Sigmoid colon (tissue), 3 donors: Measurements from ENCODE around the gene TSPAN5.

Experiments
- POLR2A ChIP-seq, 2 donors: fragments of 450-650 bp; IDR thresholded peaks; one replicate each; pipeline ENCODE4 v1.6.1; 2016; ENCODE audit warnings: antibody characterized with exemption in 2 of 2, mild to moderate bottlenecking in 2 of 2, moderate library complexity in 2 of 2
- TF ChIP-seq, protein P1 (sequence below), 4 experiments: fragments of 450-650 bp in 3 of 4; fragments of 200-600 bp in 1 of 4; IDR thresholded peaks; one replicate each; pipeline ENCODE4 v1.5.1; 2016 to 2019; ENCODE audit warnings: antibody characterized with exemption in 4 of 4, mild to moderate bottlenecking in 3 of 4, moderate library complexity in 2 of 4

GRCh38 chr4:98470831-98471230 is 187.6 kb downstream of the TSPAN5 start:
- TF ChIP-seq POLR2A (IDR thresholded peaks at IDR 0.05) = no peak
- TF ChIP-seq, protein P1, sequence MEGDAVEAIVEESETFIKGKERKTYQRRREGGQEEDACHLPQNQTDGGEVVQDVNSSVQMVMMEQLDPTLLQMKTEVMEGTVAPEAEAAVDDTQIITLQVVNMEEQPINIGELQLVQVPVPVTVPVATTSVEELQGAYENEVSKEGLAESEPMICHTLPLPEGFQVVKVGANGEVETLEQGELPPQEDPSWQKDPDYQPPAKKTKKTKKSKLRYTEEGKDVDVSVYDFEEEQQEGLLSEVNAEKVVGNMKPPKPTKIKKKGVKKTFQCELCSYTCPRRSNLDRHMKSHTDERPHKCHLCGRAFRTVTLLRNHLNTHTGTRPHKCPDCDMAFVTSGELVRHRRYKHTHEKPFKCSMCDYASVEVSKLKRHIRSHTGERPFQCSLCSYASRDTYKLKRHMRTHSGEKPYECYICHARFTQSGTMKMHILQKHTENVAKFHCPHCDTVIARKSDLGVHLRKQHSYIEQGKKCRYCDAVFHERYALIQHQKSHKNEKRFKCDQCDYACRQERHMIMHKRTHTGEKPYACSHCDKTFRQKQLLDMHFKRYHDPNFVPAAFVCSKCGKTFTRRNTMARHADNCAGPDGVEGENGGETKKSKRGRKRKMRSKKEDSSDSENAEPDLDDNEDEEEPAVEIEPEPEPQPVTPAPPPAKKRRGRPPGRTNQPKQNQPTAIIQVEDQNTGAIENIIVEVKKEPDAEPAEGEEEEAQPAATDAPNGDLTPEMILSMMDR (IDR thresholded peaks at IDR 0.05) = no peak
